Adrenal gland (tissue), 12 donors: ENCODE results near the gene IRGC. TPM values are rescaled to one million over a fixed set of nuclear protein-coding genes. Genes with fewer than 3 reads are reported as not detected.
A peak's percentile ranks its signal among the peaks of the same experiment; 100 is the strongest.

Experiments
- DNase-seq, 7 donors: peaks; one replicate each; pipeline ENCODE4 v3.0.0-alpha.2; 2019 to 2020
- H3K27ac ChIP-seq, 5 donors: fragments of 200-600 bp; sonication (generic) in 4 of 5; 1 replicate in 3 of 5; 2 replicates in 2 of 5; pipeline versions ENCODE4 v1.5.1 to v1.8.0; 2016 to 2020; ENCODE audit warnings: mild to moderate bottlenecking in 1 of 5
- H3K27me3 ChIP-seq: fragments of 200-600 bp; 2 replicates; pipeline ENCODE4 v1.8.0; 2021
- H3K36me3 ChIP-seq, 2 donors: fragments of 200-600 bp; replicated peaks in 1 of 2; 1 replicate in 1 of 2; 2 replicates in 1 of 2; pipeline versions ENCODE4 v1.5.1 to v1.8.0; 2018 to 2022
- H3K4me1 ChIP-seq, 2 donors: fragments of 200-600 bp; replicated peaks in 1 of 2; 1 replicate in 1 of 2; 2 replicates in 1 of 2; pipeline versions ENCODE4 v1.5.1 to v1.8.0; 2018 to 2021
- H3K4me3 ChIP-seq, 4 donors: fragments of 200-600 bp; sonication (generic) in 3 of 4; one replicate each; pipeline ENCODE4 v1.5.1; 2016 to 2018
- H3K9me3 ChIP-seq, 3 donors: fragments of 200-600 bp; sonication (generic) in 1 of 3; replicated peaks in 1 of 3; 1 replicate in 2 of 3; 2 replicates in 1 of 3; pipeline versions ENCODE4 v1.5.1 to v1.8.0; 2016 to 2021
- CTCF ChIP-seq, 6 experiments: fragments of 450-650 bp in 4 of 6; fragments of 200-600 bp in 2 of 6; sonication (generic) in 1 of 6; IDR thresholded peaks; 1 replicate in 5 of 6; 2 replicates in 1 of 6; pipeline versions ENCODE4 v1.5.1 to v1.8.0; 2016 to 2021; ENCODE audit warnings: antibody characterized with exemption in 6 of 6, mild to moderate bottlenecking in 2 of 6, moderate library complexity in 1 of 6
- POLR2A ChIP-seq, 2 donors: fragments of 450-650 bp; IDR thresholded peaks; one replicate each; pipeline ENCODE4 v1.6.1; 2017; ENCODE audit warnings: antibody characterized with exemption in 2 of 2, mild to moderate bottlenecking in 2 of 2, moderate library complexity in 1 of 2
- WGBS, 4 donors: extraction: QIAGEN DNeasy Blood & Tissue Kit in 2 of 4; methylation state at CpG; one replicate each; pipeline versions ENCODE4 v1.1.5 to v1.1.7; 2013 to 2017; 5-methylcytosine and 5-hydroxymethylcytosine counted together
- intact Hi-C, 2 donors: fragments of 100-400 bp; cut with DNase I; formaldehyde crosslinking; loops; one replicate each; pipeline versions ENCODE4 v1.14.1 to v1.15.0; 2022 to 2023
- polyA plus RNA-seq, 3 donors: library from polyadenylated mRNA; stranded (reverse); fragments of 200-250 nt in 2 of 3; fragments of 350-450 nt in 1 of 3; fragmentation: Illumina TruSeq in 1 of 3; extraction: RNeasy Lipid Tissue Mini Kit (QIAGEN cat#74804) in 1 of 3; gene quantifications; one replicate each; pipeline ENCODE4 v1.2.3, GENCODE V29; 2013 to 2014
- total RNA-seq, 9 donors: library from RNA; depleted of rRNA in 4 of 9; stranded (reverse); fragments of >200 nt in 4 of 9; fragments of 120-200 nt in 1 of 9; fragmentation: NEBNext Ultra II Directional in 1 of 9; extraction: Animal tissue kit (Norgen Biotek cat#: 25700) in 1 of 9; gene quantifications; one replicate each; pipeline versions ENCODE4 v1.1.0 to v1.2.4, GENCODE V29; 2013 to 2023
- donor health status: healthy with polysubstance abuse.
- donor health status: Bipolar disorder and iron deficiency.
- donor health status: DM: yes; HTN: yes; CAD: no.
- donor health status: DM: no; HTN: no; CAD: no.
- donor health status: DM: no; HTN: no; CAD: no.
- donor health status: DM: yes; HTN: yes; CAD: no.

The IRGC gene
- total and polyA plus RNA-seq, 12 donors, result not detected

- no peaks in the 10 kb centered on the region for H3K9me3 ChIP-seq
- H3K4me3 ChIP-seq, result peak overlapping the region; percentile 18 to 72 (median 60)
- no peaks in the 10 kb centered on the region for H3K27me3 ChIP-seq
- peaks cover 5 to 16% of the 10 kb centered on the region in 2 donors for H3K4me1 ChIP-seq
- peak; percentile 99 to 100 (median 100) for DNase-seq
- no peaks in the 10 kb centered on the region for H3K36me3 ChIP-seq
- 0 to 1% (median 0%) methylated on average over 27 to 44 of the region's 44 CpGs for WGBS, 4 donors
- H3K27ac ChIP-seq, result peak overlapping the region; percentile 71 to 97 (median 85)
- intact Hi-C loops, result no loop called here
- no peak for TF ChIP-seq CTCF (IDR thresholded peaks at IDR 0.05)
- TF ChIP-seq POLR2A (IDR thresholded peaks at IDR 0.05), result peak; percentile 81 to 82
Observed at GRCh38 chr19:43668406-43669109, 47.3 kb upstream of the IRGC start.

- intact Hi-C loops, result loop anchor here in 1 of 2 donors (5.0 kb wide), 1 partner anchor 115 kb away; no protein-coding TSS in a partner anchor
- Histone ChIP-seq H3K27ac (no peak overlapping the region), H3K36me3 (no peaks in the 10 kb centered on the region), H3K4me1 (peaks cover 5 to 16% of the 10 kb centered on the region in 2 donors), H3K9me3 (no peaks in the 10 kb centered on the region), H3K4me3 (no peak overlapping the region), H3K27me3 (no peaks in the 10 kb centered on the region)
- no peak for TF ChIP-seq POLR2A (IDR thresholded peaks at IDR 0.05)
- TF ChIP-seq CTCF (IDR thresholded peaks at IDR 0.05), result no peak
- no peak for DNase-seq
- WGBS, 4 donors, result 51 to 65% (median 56%) methylated on average over 3 to 6 of the region's 6 CpGs
Observed at GRCh38 chr19:43672061-43672679, 43.7 kb upstream of the IRGC start.

GRCh38 chr19:43673637-43674036 is 42.2 kb upstream of the IRGC start:
- no peak overlapping the region for H3K4me3 ChIP-seq
- TF ChIP-seq CTCF (IDR thresholded peaks at IDR 0.05), result no peak
- TF ChIP-seq POLR2A (IDR thresholded peaks at IDR 0.05), result no peak
- no peaks in the 10 kb centered on the region for H3K9me3 ChIP-seq
- H3K27ac ChIP-seq, result peak overlapping the region in 1 of 5 donors; percentile 65
- DNase-seq, result no peak
- WGBS, 4 donors, result 75 to 82% (median 77%) methylated on average over 3 of the region's 3 CpGs
- H3K4me1 ChIP-seq, result peaks cover 5 to 8% of the 10 kb centered on the region in 2 donors
- H3K36me3 ChIP-seq, result no peaks in the 10 kb centered on the region
- no peaks in the 10 kb centered on the region for H3K27me3 ChIP-seq
- intact Hi-C loops, result loop anchor here in 1 of 2 donors (5.0 kb wide), 1 partner anchor 114 kb away; no protein-coding TSS in a partner anchor

GRCh38 chr19:43674183-43674582 is 41.7 kb upstream of the IRGC start:
- Histone ChIP-seq H3K36me3 (no peaks in the 10 kb centered on the region), H3K4me1 (peaks cover 5 to 8% of the 10 kb centered on the region in 2 donors), H3K27me3 (no peaks in the 10 kb centered on the region), H3K4me3 (no peak overlapping the region), H3K27ac (peak overlapping the region in 3 of 5 donors; percentile 52 to 65 (median 65)), H3K9me3 (no peaks in the 10 kb centered on the region)
- TF ChIP-seq CTCF (IDR thresholded peaks at IDR 0.05), result no peak
- no peak for TF ChIP-seq POLR2A (IDR thresholded peaks at IDR 0.05)
- WGBS, 4 donors, result 80 to 91% (median 85%) methylated on average over 8 of the region's 8 CpGs
- intact Hi-C loops, result loop anchor here in 1 of 2 donors (5.0 kb wide), 1 partner anchor 113 kb away; no protein-coding TSS in a partner anchor
- DNase-seq, result peak in 2 of 7 donors; percentile 36 to 46
